SK-N-SH treated with all-trans-retinoic acid at 6 μM for 48 hours (cell line): ENCODE results near the gene RNF2.

Source experiments
- ARNTL ChIP-seq: fragments of 450-650 bp; formaldehyde crosslinking; IDR thresholded peaks from 2 replicates; pipeline ENCODE4 v1.5.0; 2020; ENCODE audit warnings: low read depth, mild to moderate bottlenecking, moderate library complexity, borderline replicate concordance
- CREB5 ChIP-seq: fragments of 250-450 bp; sonication (Bioruptor Pico); IDR thresholded peaks from 2 replicates; pipeline ENCODE4 v1.5.1; 2020; ENCODE audit warnings: low read depth, mild to moderate bottlenecking, moderate library complexity
- CSRNP3 ChIP-seq: fragments of 250-450 bp; sonication (Bioruptor Pico); IDR thresholded peaks from 2 replicates; pipeline ENCODE4 v1.5.1; 2021; ENCODE audit warnings: mild to moderate bottlenecking, moderate library complexity
- ESRRG ChIP-seq: fragments of 250-450 bp; sonication (Bioruptor Pico); IDR thresholded peaks from 2 replicates; pipeline ENCODE4 v1.6.1; 2021; ENCODE audit warnings: mild to moderate bottlenecking
- GLIS3 ChIP-seq: fragments of 250-450 bp; sonication (Bioruptor Pico); IDR thresholded peaks from 2 replicates; pipeline ENCODE4 v1.5.0; 2020; ENCODE audit warnings: mild to moderate bottlenecking, moderate library complexity
- PATZ1 ChIP-seq: fragments of 250-450 bp; sonication (Bioruptor Pico); IDR thresholded peaks from 2 replicates; pipeline ENCODE4 v1.8.0; 2020; ENCODE audit warnings: mild to moderate bottlenecking, moderate library complexity, borderline replicate concordance
- RARB ChIP-seq: fragments of 250-450 bp; sonication (Bioruptor Pico); IDR thresholded peaks from 2 replicates; pipeline ENCODE4 v1.8.0; 2021; ENCODE audit warnings: mild to moderate bottlenecking, moderate library complexity
- SNAI2 ChIP-seq: fragments of 250-450 bp; sonication (Bioruptor Pico); IDR thresholded peaks from 2 replicates; pipeline ENCODE4 v1.5.0; 2020; ENCODE audit warnings: mild to moderate bottlenecking, moderate library complexity
- ZC3H10 ChIP-seq: fragments of 250-450 bp; sonication (Bioruptor Pico); IDR thresholded peaks from 2 replicates; pipeline ENCODE4 v1.5.1; 2021; ENCODE audit warnings: mild to moderate bottlenecking, moderate library complexity
- ZFP3 ChIP-seq: fragments of 250-450 bp; sonication (Bioruptor Pico); IDR thresholded peaks from 2 replicates; pipeline ENCODE4 v1.5.0; 2020; ENCODE audit warnings: mild to moderate bottlenecking, moderate library complexity
- ZFP30 ChIP-seq: fragments of 450-650 bp; formaldehyde crosslinking; IDR thresholded peaks from 2 replicates; pipeline ENCODE4 v1.5.0; 2022; ENCODE audit warnings: mild to moderate bottlenecking, moderate library complexity
- ZNF70 ChIP-seq: fragments of 450-650 bp; formaldehyde crosslinking; IDR thresholded peaks from 2 replicates; pipeline ENCODE4 v1.5.0; 2020; ENCODE audit warnings: mild to moderate bottlenecking, moderate library complexity
- ZNF8 ChIP-seq: fragments of 450-650 bp; formaldehyde crosslinking; IDR thresholded peaks from 2 replicates; pipeline ENCODE4 v1.5.0; 2020; ENCODE audit warnings: mild to moderate bottlenecking, moderate library complexity

GRCh38 chr1:185044981-185045813, at the start of gene RNF2:
- TF ChIP-seq SNAI2 (CRISPR knock-in tag): no peak
- no peak for TF ChIP-seq CSRNP3 (CRISPR knock-in tag)
- no peak for TF ChIP-seq ZFP3 (CRISPR knock-in tag)
- TF ChIP-seq ESRRG (CRISPR knock-in tag): no peak
- no peak for TF ChIP-seq RARB (CRISPR knock-in tag)
- no peak for TF ChIP-seq GLIS3
- no peak for TF ChIP-seq PATZ1 (CRISPR knock-in tag)
- TF ChIP-seq ZFP30 (CRISPR knock-in tag): no peak
- TF ChIP-seq ZNF8 (CRISPR knock-in tag): no peak
- TF ChIP-seq ZC3H10 (CRISPR knock-in tag): no peak
- no peak for TF ChIP-seq ARNTL
- TF ChIP-seq ZNF70 (CRISPR knock-in tag): no peak
- no peak for TF ChIP-seq CREB5
